ENCODE measurements around the gene TPRG1L.
A peak's percentile ranks its signal among the peaks of the same experiment; 100 is the strongest.
"Not testable (repeated sequence)": the region's sequence is repeated elsewhere in the genome, so short reads cannot be mapped to it uniquely, and the experiment has no call there.

The TPRG1L gene

GRCh38 chr1:3624200-3625136, at the start of gene TPRG1L:
TSS of gene TPRG1L (plus strand) at chr1:3625015. CDS start at chr1:3625073, 58 bp downstream.
- Mint-ChIP-seq H3K36me3 (ENCODE audit: low read depth) (peaks cover 4% of the 10 kb centered on the region), H3K4me1 (ENCODE audit: low read depth) (peaks cover 41% of the 10 kb centered on the region), H3K9me3 (no peaks in the 10 kb centered on the region), H3K27ac (peak within 1 kb of the TSS; percentile 71), H3K4me3 (peak within 1 kb of the TSS; percentile 88), H3K27me3 (no peaks in the 10 kb centered on the region)

DNA sequence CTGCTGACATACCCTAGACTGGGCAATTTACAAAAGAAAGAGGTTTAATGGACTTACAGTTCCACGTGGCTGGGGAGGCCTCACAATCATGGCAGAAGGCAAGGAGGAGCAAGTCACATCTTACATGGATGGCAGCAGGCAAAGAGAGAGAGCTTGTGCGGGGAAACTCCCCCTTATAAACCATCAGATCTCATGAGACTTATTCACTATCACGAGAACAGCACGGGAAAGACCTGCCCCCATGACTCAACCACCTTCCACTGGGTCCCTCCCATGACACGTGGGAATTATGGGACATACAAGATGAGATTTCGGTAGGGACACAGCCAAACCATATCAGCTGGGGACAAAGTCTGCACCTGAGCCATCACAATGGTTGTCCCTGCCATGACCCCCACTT, 49.3 kb upstream of the TPRG1L start:
- H3K4me1 Mint-ChIP-seq (ENCODE audit: low read depth); H3K27me3 Mint-ChIP-seq; H3K27ac Mint-ChIP-seq; H3K4me3 Mint-ChIP-seq; H3K36me3 Mint-ChIP-seq (ENCODE audit: low read depth); H3K9me3 Mint-ChIP-seq: not testable (repeated sequence)

GRCh38 chr1:3575993-3576392, 48.8 kb upstream of the TPRG1L start:
- no peaks in the 10 kb centered on the region for H3K27me3 Mint-ChIP-seq
- H3K4me3 Mint-ChIP-seq: no peak overlapping the region
- H3K36me3 Mint-ChIP-seq (ENCODE audit: low read depth): no peaks in the 10 kb centered on the region
- H3K27ac Mint-ChIP-seq: no peak overlapping the region
- H3K9me3 Mint-ChIP-seq: no peaks in the 10 kb centered on the region
- no peaks in the 10 kb centered on the region for H3K4me1 Mint-ChIP-seq (ENCODE audit: low read depth)

- no peaks in the 10 kb centered on the region for H3K36me3 Mint-ChIP-seq (ENCODE audit: low read depth)
- no peak overlapping the region for H3K4me3 Mint-ChIP-seq
- no peak overlapping the region for H3K27ac Mint-ChIP-seq
- H3K4me1 Mint-ChIP-seq (ENCODE audit: low read depth): no peaks in the 10 kb centered on the region
- H3K9me3 Mint-ChIP-seq: no peaks in the 10 kb centered on the region
- no peaks in the 10 kb centered on the region for H3K27me3 Mint-ChIP-seq
Observed at GRCh38 chr1:3577300-3577699, 47.5 kb upstream of the TPRG1L start.

DNA sequence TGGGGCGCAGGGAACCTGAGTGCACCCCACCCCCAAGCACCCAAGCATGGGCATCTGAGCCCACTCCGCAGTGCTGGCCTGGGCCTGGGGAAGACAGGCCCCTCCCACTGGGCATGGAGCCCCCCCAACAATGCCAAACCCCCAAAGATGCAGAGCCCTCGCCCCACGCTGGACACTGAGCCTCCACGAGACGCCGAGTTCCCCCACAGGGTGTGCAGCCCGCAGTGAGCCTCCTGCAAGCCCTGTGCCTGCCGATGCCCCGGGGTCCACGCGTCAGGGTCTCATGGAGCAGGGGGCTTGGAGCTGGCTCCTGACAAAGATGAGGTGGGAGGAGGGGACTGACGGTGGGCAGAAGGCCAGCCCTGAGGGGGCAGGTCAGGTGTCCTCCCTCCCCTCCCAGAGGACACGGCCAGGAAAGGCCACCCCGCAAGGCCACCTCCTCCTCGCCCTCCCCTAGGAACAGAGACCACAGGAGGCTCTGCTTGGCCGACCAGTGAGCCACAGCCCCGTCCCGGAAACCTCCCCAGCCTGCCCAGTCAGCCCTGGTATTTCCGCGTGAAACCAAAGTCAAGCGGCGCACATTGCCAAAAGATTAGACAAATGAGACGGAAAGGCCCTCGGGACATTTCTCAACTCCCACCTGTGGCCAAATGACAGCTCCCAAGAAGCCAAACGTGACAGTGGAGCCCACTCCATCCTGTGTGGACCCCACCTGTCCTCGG, 46.9 kb upstream of the TPRG1L start:
- no peak overlapping the region for H3K4me3 Mint-ChIP-seq
- H3K27ac Mint-ChIP-seq: no peak overlapping the region
- no peaks in the 10 kb centered on the region for H3K4me1 Mint-ChIP-seq (ENCODE audit: low read depth)
- no peaks in the 10 kb centered on the region for H3K9me3 Mint-ChIP-seq
- no peaks in the 10 kb centered on the region for H3K27me3 Mint-ChIP-seq
- no peaks in the 10 kb centered on the region for H3K36me3 Mint-ChIP-seq (ENCODE audit: low read depth)

DNA sequence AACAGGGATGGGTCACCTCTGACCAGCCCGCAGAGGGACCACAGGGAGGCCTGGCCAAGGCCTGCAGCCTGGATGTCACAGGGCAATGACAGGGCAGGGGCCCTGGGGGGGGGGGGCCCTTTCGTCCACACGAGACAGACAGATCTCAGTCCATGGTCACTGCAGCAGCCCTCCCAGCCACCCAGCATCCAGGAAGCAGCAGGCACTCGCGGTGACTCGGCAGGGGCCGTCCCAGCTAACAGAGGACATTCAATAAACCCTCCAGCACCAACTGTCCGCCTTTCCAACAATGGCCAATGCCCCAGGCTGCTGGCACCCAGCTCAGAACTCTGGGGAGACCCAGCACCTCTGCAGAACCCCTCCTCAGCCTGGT, 46.4 kb upstream of the TPRG1L start:
- no peak overlapping the region for H3K27ac Mint-ChIP-seq
- H3K9me3 Mint-ChIP-seq: no peaks in the 10 kb centered on the region
- no peak overlapping the region for H3K4me3 Mint-ChIP-seq

GRCh38 chr1:3578906-3579305, 45.9 kb upstream of the TPRG1L start:
- no peak overlapping the region for H3K4me3 Mint-ChIP-seq
- no peaks in the 10 kb centered on the region for H3K4me1 Mint-ChIP-seq (ENCODE audit: low read depth)
- H3K36me3 Mint-ChIP-seq (ENCODE audit: low read depth): no peaks in the 10 kb centered on the region
- H3K27me3 Mint-ChIP-seq: no peaks in the 10 kb centered on the region
- no peak overlapping the region for H3K27ac Mint-ChIP-seq
- H3K9me3 Mint-ChIP-seq: no peaks in the 10 kb centered on the region

More for the DNA sequence above, 46.4 kb upstream of the TPRG1L start:
- Mint-ChIP-seq H3K36me3 (ENCODE audit: low read depth) (no peaks in the 10 kb centered on the region), H3K27me3 (no peaks in the 10 kb centered on the region), H3K4me1 (ENCODE audit: low read depth) (no peaks in the 10 kb centered on the region)

DNA sequence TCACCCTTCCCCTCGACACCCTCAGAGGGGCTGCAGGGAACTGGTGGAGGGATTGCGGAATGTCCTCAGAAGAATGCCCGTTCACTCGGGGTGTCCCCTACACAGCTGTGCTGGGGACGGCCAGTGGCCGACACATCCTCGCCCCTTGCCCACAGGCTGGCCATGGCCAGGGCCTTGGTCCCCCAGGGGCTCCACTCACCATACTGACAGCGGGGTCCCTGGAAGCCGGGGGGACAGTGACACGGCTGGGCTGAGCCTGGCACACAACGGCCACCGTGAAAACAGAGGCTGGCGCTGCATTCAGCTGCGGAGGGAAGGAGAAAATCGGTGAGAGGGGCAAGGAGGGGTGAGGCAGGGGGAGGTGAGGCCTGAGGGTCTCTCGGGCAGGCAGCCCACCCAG, 45.2 kb upstream of the TPRG1L start:
- Mint-ChIP-seq H3K27ac (no peak overlapping the region), H3K27me3 (no peaks in the 10 kb centered on the region), H3K36me3 (ENCODE audit: low read depth) (no peaks in the 10 kb centered on the region), H3K9me3 (no peaks in the 10 kb centered on the region), H3K4me3 (no peak overlapping the region), H3K4me1 (ENCODE audit: low read depth) (no peaks in the 10 kb centered on the region)

GRCh38 chr1:3580231-3580630, 44.6 kb upstream of the TPRG1L start:
- H3K36me3 Mint-ChIP-seq (ENCODE audit: low read depth): no peaks in the 10 kb centered on the region
- no peaks in the 10 kb centered on the region for H3K4me1 Mint-ChIP-seq (ENCODE audit: low read depth)
- H3K9me3 Mint-ChIP-seq: no peaks in the 10 kb centered on the region
- no peak overlapping the region for H3K27ac Mint-ChIP-seq
- no peak overlapping the region for H3K4me3 Mint-ChIP-seq
- H3K27me3 Mint-ChIP-seq: no peaks in the 10 kb centered on the region

- no peaks in the 10 kb centered on the region for H3K27me3 Mint-ChIP-seq
- H3K9me3 Mint-ChIP-seq: no peaks in the 10 kb centered on the region
- no peaks in the 10 kb centered on the region for H3K4me1 Mint-ChIP-seq (ENCODE audit: low read depth)
- H3K36me3 Mint-ChIP-seq (ENCODE audit: low read depth): no peaks in the 10 kb centered on the region
- H3K4me3 Mint-ChIP-seq: no peak overlapping the region
- H3K27ac Mint-ChIP-seq: no peak overlapping the region
Observed at GRCh38 chr1:3581296-3582036, 43.3 kb upstream of the TPRG1L start.

DNA sequence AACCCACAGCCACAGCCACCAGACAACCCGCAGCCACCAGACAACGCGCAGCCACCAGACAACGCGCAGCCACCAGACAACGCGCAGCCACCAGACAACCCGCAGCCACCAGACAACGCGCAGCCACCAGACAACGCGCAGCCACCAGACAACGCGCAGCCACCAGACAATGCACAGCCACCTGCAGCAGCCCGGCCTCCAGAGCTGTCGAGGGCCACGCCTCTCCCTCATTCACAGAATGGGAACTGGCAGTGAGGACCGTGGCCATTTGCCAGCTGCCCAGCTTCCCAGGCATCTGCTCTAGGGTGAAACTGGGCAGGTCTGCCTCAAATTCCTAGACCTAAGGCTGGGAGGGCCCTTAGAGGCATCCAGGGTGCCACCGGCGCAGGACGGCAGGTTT, 41.1 kb upstream of the TPRG1L start:
- not testable (repeated sequence) for H3K9me3 Mint-ChIP-seq; H3K36me3 Mint-ChIP-seq (ENCODE audit: low read depth); H3K27ac Mint-ChIP-seq; H3K4me3 Mint-ChIP-seq; H3K4me1 Mint-ChIP-seq (ENCODE audit: low read depth); H3K27me3 Mint-ChIP-seq

- no peaks in the 10 kb centered on the region for H3K27me3 Mint-ChIP-seq
- H3K9me3 Mint-ChIP-seq: no peaks in the 10 kb centered on the region
- H3K4me3 Mint-ChIP-seq: no peak overlapping the region
- H3K27ac Mint-ChIP-seq: no peak overlapping the region
- H3K4me1 Mint-ChIP-seq (ENCODE audit: low read depth): no peaks in the 10 kb centered on the region
- H3K36me3 Mint-ChIP-seq (ENCODE audit: low read depth): no peaks in the 10 kb centered on the region
Observed at GRCh38 chr1:3584915-3585314, 39.9 kb upstream of the TPRG1L start.

GRCh38 chr1:3585353-3585868, 39.4 kb upstream of the TPRG1L start:
- H3K4me1 Mint-ChIP-seq (ENCODE audit: low read depth); H3K36me3 Mint-ChIP-seq (ENCODE audit: low read depth); H3K9me3 Mint-ChIP-seq; H3K27ac Mint-ChIP-seq; H3K27me3 Mint-ChIP-seq; H3K4me3 Mint-ChIP-seq: not testable (repeated sequence)

DNA sequence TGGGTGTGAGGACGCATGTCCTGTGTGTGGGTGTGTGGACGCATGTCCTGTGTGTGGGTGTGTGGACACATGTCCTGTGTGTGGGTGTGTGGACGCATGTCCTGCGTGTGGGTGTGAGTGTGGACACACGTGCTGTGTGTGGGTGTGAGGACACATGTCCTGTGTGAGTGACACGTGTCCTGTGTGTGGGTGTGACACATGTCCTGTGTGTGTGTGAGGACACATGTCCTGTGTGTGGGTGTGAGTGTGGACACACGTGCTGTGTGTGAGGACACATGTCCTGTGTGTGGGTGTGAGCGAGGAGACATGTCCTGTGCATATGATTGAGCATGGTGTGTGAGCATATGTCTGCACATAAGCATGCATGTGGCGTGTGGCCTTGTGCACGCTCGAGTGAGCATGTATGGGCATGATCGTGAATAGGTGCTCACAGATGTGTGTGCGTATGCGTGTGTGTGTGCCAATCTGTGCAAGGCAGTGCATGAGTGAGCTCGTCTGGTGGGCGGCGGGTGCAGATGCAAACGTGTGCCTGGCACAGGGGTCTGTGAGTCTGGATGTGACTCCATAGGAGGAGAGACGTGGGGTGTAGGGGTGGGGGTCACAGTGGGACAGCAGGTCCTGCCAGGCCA, 38.8 kb upstream of the TPRG1L start:
- no peaks in the 10 kb centered on the region for H3K9me3 Mint-ChIP-seq

More for the DNA sequence above, 38.8 kb upstream of the TPRG1L start:
- Mint-ChIP-seq H3K4me3 (no peak overlapping the region), H3K27ac (no peak overlapping the region), H3K4me1 (ENCODE audit: low read depth) (no peaks in the 10 kb centered on the region), H3K36me3 (ENCODE audit: low read depth) (no peaks in the 10 kb centered on the region), H3K27me3 (no peaks in the 10 kb centered on the region)

All from stimulated activated naive CD8-positive, alpha-beta T cell treated with anti-CD3 and anti-CD28 coated beads, Interleukin-15, Interleukin-2, amounts not matched to agents 100 ng/mL and 50 ng/mL, for 24 hours (primary cell).